GM19438 (cell line): ENCODE measurements around the gene GFAP.

Experiments used
- ATAC-seq: cut with Tn5 transposase; IDR thresholded peaks from one replicate; pipeline ENCODE4 v1.9.1; 2021; ENCODE audit warnings: low read depth; ENCODE audit not compliant: unreplicated experiment

GFAP gene

GRCh38 chr17:44932096-44932786 is 16.9 kb upstream of the GFAP start:
- ATAC-seq = no peak

DNA sequence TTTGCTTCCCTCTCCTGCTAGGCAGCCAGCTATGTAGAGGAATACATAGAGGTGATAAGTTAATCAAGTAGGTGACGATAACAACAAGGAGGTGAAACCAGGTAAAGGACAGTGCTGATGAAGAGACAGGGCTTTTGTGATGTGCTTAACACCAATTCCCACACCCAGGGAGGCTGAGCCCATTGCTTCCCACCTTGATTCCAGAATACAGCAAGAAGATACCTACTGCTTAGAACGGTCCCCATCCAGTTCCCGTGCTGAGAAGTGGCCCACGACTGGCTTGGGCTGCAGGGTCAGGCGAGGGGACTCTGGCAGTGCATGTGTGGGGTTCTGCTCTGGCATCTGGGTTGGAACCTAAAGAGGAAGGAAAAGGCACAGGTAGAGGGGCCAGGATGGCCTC is 16.1 kb upstream of the GFAP start:
- no peak for ATAC-seq

DNA sequence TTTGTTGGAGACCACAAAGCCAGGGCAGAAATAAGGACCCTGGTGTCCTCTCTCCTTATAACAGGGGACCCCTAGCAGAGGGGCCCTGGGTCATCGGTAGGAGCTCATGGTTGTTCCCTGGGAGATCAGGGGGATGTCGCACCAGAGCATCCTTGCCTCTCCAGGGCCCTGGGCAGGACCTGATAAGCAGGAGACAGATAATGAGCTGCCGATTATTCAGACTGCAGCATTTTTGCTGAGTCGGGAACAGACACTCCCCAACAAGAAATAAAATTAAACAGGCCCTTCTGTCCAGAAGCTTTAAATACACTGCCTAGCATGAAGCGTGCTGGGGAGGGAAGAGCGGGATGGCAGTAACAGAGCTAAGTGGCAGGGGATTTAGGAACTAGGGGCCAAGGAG is 15.4 kb upstream of the GFAP start:
- no peak for ATAC-seq

DNA sequence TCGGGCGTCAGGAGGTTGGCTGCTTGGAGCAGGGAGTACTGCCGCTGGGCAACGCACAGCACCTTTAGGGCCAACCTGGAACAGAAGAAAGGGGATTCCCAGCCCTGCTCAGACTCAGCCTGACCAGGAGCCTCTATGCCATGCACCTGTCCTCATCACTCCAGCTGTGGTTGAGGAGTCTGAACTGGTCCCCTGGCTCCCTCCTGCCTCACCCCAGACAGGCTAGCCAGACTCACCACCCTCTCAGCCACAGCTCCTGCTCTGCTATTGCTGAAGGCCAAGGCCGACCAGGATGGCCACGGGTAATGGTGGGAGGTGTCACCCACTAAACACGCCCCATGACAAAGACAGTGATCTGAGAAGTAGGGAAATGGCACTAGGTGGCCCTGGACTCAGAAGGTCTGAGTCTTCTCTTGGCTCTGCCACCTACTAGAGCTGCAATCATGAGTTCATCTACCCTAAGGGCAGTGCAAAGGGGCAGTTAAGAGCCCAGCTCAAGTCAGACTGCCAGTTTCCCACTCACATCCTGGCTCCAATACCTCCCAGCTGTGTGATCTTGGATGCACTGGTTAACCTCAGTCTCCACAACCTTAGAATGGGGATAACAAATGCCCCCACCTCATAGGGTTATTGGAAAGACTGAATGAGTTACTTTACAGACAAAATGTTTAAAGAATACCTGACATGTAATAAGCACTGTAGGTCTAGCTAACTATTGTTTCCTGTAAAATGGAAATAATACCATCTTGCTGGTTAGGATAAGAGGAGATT is 13.8 kb upstream of the GFAP start:
- ATAC-seq = no peak

DNA sequence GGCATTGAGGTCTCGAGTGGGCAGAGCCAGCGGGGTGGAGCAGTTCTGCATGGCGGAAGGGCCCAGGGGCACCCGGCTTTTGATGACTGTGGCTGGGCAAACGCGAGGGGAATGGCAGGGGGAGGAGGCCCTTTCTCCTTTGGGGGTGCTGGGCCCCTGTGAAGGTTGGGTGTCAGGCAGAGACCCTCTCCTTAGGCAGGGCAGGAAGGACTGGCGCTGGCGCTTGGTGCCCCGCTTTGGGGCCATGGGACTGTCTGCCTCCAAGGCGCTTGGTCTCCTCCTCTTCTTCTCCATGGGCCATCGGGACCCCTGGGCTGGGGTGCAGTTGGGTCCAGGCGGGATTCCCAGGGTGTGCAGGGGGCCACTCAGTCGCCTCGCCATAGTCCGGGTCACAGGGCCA is 12.8 kb upstream of the GFAP start:
- no peak for ATAC-seq

DNA sequence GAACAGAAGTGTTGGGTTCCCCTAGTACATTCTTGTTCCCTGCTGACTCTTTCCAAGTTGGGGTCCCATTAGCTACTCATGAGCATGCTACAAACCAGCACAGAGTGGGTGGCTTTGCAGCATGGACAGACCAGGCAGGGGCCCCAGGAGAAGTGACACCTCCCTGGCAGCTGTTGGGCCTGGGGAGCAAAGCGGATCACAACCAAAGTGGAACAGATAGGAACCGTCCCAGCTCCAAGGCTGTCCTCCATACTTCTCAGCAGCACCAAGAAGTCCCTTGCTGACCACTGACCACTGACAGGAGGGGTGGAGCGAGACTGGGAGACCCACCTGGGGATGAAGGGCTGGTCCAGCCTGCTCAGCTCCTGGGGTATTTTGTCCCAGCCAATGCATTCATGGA is 12.4 kb upstream of the GFAP start:
- no peak for ATAC-seq

- no peak for ATAC-seq
Measured at GRCh38 chr17:44926821-44927525, 11.7 kb upstream of the GFAP start.

- no peak for ATAC-seq
Measured at GRCh38 chr17:44925731-44926697, 10.7 kb upstream of the GFAP start.

DNA sequence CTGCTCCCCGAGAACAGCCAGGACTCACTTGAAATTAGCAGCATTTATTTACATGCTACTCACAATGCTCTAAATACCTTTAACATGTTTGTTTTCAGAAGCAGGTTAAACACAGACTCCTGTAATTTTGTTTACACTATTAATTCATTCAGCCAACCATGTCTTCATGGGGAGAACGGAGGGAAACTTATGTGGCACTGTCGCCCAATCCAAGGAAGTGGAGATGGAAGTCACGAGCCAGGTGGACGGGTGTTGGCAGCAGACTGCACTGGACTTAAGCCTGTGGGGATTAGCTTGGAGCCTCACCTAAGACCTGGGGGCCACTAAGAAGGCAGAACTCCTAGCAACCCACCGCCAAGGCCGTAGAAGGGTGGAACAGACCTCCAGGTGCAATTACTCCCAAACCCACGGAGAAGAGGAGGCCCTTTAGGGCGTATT is 8.8 kb upstream of the GFAP start:
- no peak for ATAC-seq

DNA sequence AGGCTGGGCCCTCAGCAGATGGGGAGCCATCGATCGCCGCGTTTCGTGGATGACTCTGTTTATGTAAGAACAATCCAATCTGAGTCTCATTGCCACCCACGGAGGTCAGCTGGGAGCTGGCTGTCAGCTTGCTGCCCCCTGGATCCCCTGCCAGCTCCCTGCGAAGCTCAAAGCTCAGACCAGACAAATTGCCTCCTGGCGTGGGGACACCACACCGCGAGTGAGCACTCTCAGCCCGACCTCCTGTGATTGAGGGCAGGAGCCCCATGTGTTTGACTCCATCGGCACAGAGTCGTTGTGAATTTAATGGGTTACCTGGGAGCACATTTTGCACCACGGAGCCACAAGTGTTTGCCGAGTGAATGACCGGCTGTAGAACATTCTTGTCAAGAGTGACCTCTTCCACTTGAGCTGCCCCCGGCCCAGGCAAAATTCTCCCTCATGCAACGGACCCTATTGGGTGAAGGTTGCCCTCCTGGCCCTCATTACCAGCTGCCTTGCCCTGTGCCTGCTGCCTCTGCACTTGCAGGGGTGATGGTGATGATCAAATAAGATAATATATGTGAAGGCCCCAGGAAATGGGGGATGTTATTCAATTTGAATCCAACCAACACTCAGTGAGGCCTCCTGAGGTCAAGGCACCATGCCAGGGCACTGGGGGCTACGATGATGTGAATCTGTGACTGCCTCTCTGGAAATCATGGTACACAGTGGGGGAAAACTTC is 7.6 kb upstream of the GFAP start:
- ATAC-seq = no peak

- no peak for ATAC-seq
Measured at GRCh38 chr17:44922136-44922535, 6.8 kb upstream of the GFAP start.

GRCh38 chr17:44921122-44921882 is 6.0 kb upstream of the GFAP start:
- no peak for ATAC-seq

- no peak for ATAC-seq
Measured at GRCh38 chr17:44920565-44920940, 5.3 kb upstream of the GFAP start.

GRCh38 chr17:44919885-44920564 is 4.7 kb upstream of the GFAP start:
- no peak for ATAC-seq

- no peak for ATAC-seq
Measured at GRCh38 chr17:44919411-44919810, 4.1 kb upstream of the GFAP start.

- ATAC-seq = no peak
Measured at GRCh38 chr17:44918006-44918405, 2.7 kb upstream of the GFAP start.

GRCh38 chr17:44917456-44917855 is 2.2 kb upstream of the GFAP start:
- no peak for ATAC-seq

GRCh38 chr17:44916781-44917241 is 1.5 kb upstream of the GFAP start:
- ATAC-seq = no peak
